T-helper 17 cell (primary cell): Measurements from ENCODE around the gene AUTS2. TPM values are rescaled to one million over a fixed set of nuclear protein-coding genes. Genes with fewer than 3 reads are reported as not detected.

Experiments
- ATAC-seq: fragments of 150-1000 bp; cut with Tn5 transposase; 2 replicates; pipeline ENCODE4 v1.10.0; 2021; ENCODE audit warnings: mild to moderate bottlenecking, moderate library complexity
- DNase-seq, 3 donors: peaks; one replicate each; pipeline versions ENCODE4 v3.0.0 to v3.0.0-alpha.2; 2020 to 2021
- H3K9me3 ChIP-seq: one replicate; pipeline ENCODE4 v1.7.0; 2013; ENCODE audit warnings: low read length, mild to moderate bottlenecking; ENCODE audit not compliant: control insufficient read depth, poor library complexity, severe bottlenecking
- H3K27ac Mint-ChIP-seq: one replicate; pipeline ENCODE4 v1.8.0; 2022; ENCODE audit warnings: mild to moderate bottlenecking, moderate library complexity, mixed read lengths
- H3K27me3 Mint-ChIP-seq: one replicate; pipeline ENCODE4 v1.8.0; 2022; ENCODE audit warnings: mixed read lengths
- H3K36me3 Mint-ChIP-seq: one replicate; pipeline ENCODE4 v1.8.0; 2022; ENCODE audit warnings: low read depth, mixed read lengths
- H3K4me1 Mint-ChIP-seq: one replicate; pipeline ENCODE4 v1.8.0; 2022; ENCODE audit warnings: mild to moderate bottlenecking, mixed read lengths
- H3K4me3 Mint-ChIP-seq: one replicate; pipeline ENCODE4 v1.8.0; 2022; ENCODE audit warnings: mild to moderate bottlenecking, moderate library complexity, mixed read lengths
- total RNA-seq, 4 donors: library from RNA in 2 of 4; stranded (reverse) in 2 of 4; gene quantifications; one replicate each; pipeline ENCODE4 v1.2.3 and lab custom pipeline; 2022 to 2026

Gene AUTS2
- total RNA-seq, 2 donors from 2014 or later: 84.2 to 89.5 TPM

DNA sequence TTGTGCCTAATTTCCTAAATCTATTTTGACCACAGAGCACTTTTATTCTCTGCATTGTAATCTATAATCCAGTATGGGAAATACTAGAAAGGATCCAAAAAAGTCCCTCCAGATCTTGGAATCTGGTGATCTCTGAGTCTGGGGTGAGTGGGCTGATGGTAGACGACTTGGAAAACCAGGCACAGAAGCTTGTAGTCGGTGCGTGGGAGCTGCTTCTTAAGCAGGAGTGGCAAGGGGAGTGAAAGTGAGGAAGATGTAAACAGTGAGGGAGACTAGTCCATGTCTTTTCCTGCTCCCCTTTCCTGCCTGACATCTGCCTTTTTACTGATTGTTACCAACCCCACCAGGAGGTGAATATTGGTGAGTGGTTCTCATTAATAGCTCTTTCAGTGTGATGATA is 6.8 kb downstream of the AUTS2 start:
- no peaks in the 10 kb centered on the region for H3K36me3 Mint-ChIP-seq
- H3K9me3 ChIP-seq: no peaks in the 10 kb centered on the region
- no peak for ATAC-seq
- peaks cover 2% of the 10 kb centered on the region for H3K4me1 Mint-ChIP-seq
- no peak for DNase-seq
- no peak overlapping the region for H3K27ac Mint-ChIP-seq
- H3K4me3 Mint-ChIP-seq: no peak overlapping the region
- peaks cover 10% of the 10 kb centered on the region for H3K27me3 Mint-ChIP-seq

DNA sequence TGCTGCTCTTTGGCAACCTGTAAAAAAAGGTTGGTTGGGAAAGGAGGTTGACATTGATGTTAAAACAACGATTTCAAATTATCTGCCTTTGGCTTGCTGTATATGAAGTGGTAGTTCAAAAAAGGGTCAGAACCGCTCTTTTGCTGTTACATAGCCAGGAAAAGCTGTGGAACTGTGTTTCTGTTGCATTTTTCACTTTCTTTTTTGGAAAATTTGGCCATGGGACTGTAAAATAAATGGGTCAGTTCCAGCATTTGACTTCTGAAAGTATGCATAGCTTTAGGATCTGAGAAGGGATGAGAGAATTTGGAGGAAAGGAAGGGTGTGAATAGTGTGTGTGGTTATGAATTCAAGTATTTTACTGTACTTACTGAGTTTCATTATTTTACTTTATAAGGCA is 7.3 kb downstream of the AUTS2 start:
- Mint-ChIP-seq H3K4me3 (no peak overlapping the region), H3K27me3 (peaks cover 15% of the 10 kb centered on the region), H3K36me3 (no peaks in the 10 kb centered on the region), H3K4me1 (no peaks in the 10 kb centered on the region), H3K27ac (no peak overlapping the region)
- DNase-seq (no peak), ATAC-seq (no peak)
- H3K9me3 ChIP-seq: no peaks in the 10 kb centered on the region

DNA sequence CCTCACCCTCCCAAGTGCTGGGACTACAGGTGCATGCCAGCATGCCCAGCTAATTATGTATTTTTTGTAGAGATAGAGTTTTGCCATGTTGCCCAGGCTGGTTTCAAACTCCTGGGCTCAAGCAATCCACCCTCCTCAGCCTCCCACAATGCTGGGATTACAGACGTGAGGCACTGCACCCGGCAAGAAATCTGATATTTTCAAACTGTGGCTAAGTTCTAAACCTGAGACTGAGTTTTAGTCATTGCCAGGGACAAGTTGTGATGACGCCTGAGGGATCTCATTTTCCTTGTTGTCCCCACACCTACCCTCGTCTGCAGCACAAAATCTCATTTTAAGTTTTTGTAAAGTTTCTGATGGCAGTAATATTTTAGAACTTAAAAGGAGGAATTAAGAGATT is 9.8 kb downstream of the AUTS2 start:
- no peaks in the 10 kb centered on the region for H3K4me1 Mint-ChIP-seq
- no peak for ATAC-seq
- no peaks in the 10 kb centered on the region for H3K36me3 Mint-ChIP-seq
- DNase-seq: no peak
- no peaks in the 10 kb centered on the region for H3K9me3 ChIP-seq
- H3K27me3 Mint-ChIP-seq: peaks cover 15% of the 10 kb centered on the region
- no peak overlapping the region for H3K27ac Mint-ChIP-seq
- H3K4me3 Mint-ChIP-seq: no peak overlapping the region

DNA sequence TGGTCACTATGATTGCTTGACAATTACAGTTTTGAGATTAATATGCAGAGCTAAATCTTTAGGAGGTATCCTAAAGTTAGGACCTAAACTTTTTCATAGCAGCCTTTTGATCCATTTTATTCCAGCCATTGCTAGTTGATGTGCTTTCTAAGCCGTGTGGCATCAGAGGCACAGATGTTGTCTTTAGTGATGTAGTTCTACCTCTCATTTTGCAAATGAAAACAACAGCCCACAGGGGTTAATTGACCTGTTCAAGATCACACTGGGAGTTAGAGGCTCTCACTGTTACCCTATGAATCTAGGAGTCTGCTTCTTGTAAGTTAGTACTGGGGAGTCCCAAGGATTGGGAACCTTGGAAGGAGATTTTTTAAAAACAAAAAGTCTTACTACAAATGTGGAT is 10.6 kb downstream of the AUTS2 start:
- no peaks in the 10 kb centered on the region for H3K36me3 Mint-ChIP-seq
- H3K27ac Mint-ChIP-seq: no peak overlapping the region
- H3K27me3 Mint-ChIP-seq: peaks cover 15% of the 10 kb centered on the region
- H3K4me3 Mint-ChIP-seq: no peak overlapping the region
- no peaks in the 10 kb centered on the region for H3K9me3 ChIP-seq
- H3K4me1 Mint-ChIP-seq: no peaks in the 10 kb centered on the region
- no peak for ATAC-seq
- DNase-seq: no peak

DNA sequence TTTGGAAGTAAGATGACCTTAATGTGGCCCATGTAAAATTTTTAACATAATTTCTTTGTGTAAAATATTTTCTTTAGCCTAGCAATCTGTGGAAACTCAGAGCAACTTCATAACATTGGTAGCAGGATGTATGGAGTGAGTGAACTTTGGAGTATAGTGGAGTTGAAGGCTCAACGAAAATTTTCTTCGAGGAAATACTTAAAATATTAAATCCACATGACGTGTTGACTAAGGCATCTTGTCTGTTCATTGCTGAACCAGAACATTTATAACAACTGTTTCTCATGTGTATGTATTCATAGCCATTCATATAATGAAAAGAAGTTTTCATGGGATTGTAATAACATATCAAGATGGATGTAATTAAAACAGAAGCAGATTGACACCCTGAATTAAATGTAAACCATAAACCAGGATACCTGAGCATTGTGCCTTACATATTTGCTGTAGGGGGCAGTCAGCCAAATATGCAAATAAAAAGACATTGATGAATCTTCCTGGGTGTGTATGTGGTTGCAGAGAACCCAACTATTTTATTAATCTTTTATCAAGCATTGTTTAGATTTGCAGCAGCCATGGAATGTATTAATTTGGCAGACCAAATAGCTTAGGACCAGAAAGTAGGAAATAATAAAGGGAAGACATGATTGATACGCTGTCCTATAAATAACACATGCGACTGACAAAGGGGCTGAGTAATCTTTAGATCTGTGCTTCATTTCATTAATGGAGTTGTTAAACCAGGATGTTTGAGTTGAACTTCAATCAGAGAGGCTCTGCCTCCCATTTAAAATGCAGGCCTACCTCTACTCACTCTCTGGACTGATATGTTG is 11.5 kb downstream of the AUTS2 start:
- Mint-ChIP-seq H3K36me3 (no peaks in the 10 kb centered on the region), H3K27ac (no peak overlapping the region), H3K4me1 (no peaks in the 10 kb centered on the region), H3K27me3 (peaks cover 15% of the 10 kb centered on the region), H3K4me3 (no peak overlapping the region)
- ATAC-seq (no peak), DNase-seq (no peak)
- no peaks in the 10 kb centered on the region for H3K9me3 ChIP-seq

DNA sequence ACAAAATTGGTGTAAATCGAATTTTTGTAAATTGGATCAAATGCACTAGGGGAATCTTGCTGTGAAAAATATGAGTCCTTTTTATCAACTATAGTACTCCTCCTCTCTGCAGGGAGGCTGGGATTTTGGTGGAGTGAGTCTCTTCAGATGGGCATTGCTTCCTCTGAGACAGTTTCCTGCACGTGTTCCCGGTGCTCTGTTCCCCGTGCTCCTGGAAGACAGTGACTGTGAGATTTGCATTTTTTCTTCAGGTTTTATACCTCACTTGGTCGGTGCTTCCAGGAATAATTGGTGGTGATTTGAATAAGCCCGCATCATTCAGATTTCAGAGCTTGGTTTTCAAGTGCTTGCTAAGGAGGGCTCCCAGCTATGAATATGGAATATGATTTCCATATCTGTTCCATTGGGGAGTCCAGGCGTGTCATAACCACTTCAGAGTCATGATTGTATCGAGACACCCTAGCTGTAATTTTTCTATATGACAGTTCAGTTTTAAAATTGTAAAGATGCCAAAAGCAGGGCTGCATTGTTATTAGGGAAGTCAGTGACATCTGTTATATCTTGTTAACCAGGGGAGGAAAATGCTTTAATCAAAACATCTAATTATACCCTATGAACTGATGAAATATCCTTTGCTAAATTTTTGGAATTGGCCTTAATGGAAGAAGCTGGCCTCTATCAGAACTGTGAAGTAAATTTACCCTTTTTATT is 12.3 kb downstream of the AUTS2 start:
- H3K9me3 ChIP-seq: no peaks in the 10 kb centered on the region
- Mint-ChIP-seq H3K4me3 (no peak overlapping the region), H3K27ac (no peak overlapping the region), H3K4me1 (no peaks in the 10 kb centered on the region), H3K36me3 (no peaks in the 10 kb centered on the region), H3K27me3 (peaks cover 15% of the 10 kb centered on the region)
- no peak for ATAC-seq
- DNase-seq: no peak

DNA sequence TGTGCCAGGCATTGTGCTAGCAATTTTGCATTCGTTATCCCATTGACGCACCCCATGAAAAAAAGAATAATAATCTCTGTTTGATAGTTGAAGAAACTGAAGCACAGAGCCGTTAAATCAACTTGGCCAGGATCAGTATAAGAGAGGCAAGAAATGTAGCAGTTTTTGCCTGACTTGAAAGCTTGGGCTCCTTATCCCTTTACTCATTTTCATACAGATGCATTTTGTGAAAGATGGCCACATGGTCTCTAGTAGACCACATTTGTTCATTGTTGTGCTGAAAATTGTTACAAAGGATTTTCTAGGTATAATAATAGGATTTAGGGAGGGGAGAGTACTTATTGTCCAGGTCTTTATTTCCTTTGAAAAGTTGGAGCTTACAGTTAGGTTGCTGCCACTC is 14.7 kb downstream of the AUTS2 start:
- Mint-ChIP-seq H3K27me3 (peaks cover 9% of the 10 kb centered on the region), H3K4me1 (no peaks in the 10 kb centered on the region), H3K27ac (no peak overlapping the region), H3K36me3 (no peaks in the 10 kb centered on the region), H3K4me3 (no peak overlapping the region)
- no peak for DNase-seq
- H3K9me3 ChIP-seq: no peaks in the 10 kb centered on the region
- ATAC-seq: no peak

DNA sequence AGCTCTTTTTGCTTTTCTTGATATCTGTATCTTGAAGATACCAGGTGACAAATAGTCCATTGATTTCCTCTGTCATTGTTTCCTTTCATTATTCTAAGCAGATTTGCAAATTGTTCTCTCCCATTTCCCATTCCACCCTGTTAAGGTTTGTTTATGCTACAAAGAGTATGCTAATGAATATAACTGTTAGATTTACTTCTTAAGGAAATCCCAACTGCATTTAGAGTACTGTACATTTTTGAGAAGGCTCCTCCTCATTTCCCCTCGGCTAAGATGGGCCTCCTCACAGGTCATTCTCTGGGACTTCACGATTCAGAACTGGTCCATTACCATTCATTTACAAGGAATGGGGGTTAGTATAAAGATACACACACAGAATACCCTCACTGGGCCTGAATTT is 15.6 kb downstream of the AUTS2 start:
- H3K27me3 Mint-ChIP-seq: peaks cover 9% of the 10 kb centered on the region
- DNase-seq (no peak), ATAC-seq (no peak)
- no peaks in the 10 kb centered on the region for H3K36me3 Mint-ChIP-seq
- no peak overlapping the region for H3K4me3 Mint-ChIP-seq
- no peak overlapping the region for H3K27ac Mint-ChIP-seq
- no peaks in the 10 kb centered on the region for H3K4me1 Mint-ChIP-seq
- H3K9me3 ChIP-seq: no peaks in the 10 kb centered on the region

DNA sequence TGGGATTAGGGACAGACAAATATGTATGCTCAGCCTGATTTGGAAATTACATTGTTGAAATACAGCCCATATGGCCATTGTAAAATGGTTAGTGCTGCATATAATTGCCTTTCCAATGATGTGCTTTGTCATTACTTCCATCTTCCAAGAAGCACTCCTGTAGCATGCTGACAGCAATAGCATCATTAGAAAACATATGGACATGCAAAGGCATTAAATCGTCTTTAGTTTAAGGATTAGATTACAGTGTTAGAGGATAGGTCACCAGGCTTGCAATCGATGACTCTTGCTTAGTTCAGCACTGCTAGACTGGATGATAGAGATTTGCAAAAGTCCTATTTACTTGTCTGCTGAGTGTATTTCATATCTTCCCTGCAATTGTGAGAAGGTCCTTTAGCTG is 17.4 kb downstream of the AUTS2 start:
- no peak for DNase-seq
- Mint-ChIP-seq H3K27ac (no peak overlapping the region), H3K4me3 (no peak overlapping the region), H3K36me3 (no peaks in the 10 kb centered on the region), H3K4me1 (peaks cover 2% of the 10 kb centered on the region), H3K27me3 (peaks cover 4% of the 10 kb centered on the region)
- no peaks in the 10 kb centered on the region for H3K9me3 ChIP-seq
- ATAC-seq: no peak

DNA sequence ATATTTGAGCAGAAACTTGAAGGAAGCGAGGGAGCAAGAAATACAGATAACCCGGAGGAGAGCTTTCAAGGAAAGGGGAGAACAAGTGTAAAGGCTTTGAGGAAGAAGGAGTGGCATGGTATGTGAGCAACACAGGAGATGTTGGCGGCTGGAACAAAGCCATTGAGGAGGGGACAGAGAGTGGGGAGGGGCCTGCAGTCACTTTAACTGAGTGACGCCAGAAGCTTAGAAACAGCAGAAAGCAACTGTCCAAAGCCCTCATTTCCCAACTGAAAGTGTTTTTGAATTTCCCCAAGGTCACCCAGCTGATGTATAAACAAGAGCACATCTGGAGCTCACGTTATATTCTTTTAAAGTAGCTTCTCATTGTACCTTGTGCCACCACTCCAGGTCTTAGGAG is 19.1 kb downstream of the AUTS2 start:
- no peak for ATAC-seq
- Mint-ChIP-seq H3K4me1 (peaks cover 2% of the 10 kb centered on the region), H3K4me3 (no peak overlapping the region), H3K27me3 (peaks cover 8% of the 10 kb centered on the region), H3K27ac (no peak overlapping the region), H3K36me3 (no peaks in the 10 kb centered on the region)
- H3K9me3 ChIP-seq: no peaks in the 10 kb centered on the region
- no peak for DNase-seq

DNA sequence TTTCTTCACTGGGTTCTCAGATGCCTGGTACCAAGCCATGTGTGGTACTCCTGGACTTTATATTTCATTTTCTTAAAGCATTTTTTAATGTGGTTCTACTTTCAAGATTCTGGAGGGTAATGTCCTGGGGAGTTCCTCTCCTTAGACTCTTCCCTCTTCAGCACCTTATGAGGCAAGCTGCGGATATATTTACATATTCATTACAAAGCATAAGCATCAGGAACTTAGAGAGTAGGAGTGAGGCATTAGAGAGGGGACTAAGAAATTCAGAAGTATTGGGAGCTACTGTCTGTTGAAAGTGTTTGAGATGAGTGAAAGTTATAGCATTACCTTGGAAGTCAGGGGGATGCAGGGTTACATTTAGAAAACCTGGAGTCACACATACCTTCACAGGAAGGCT is 20.8 kb downstream of the AUTS2 start:
- H3K4me3 Mint-ChIP-seq: no peak overlapping the region
- ATAC-seq: no peak
- H3K36me3 Mint-ChIP-seq: no peaks in the 10 kb centered on the region
- no peak overlapping the region for H3K27ac Mint-ChIP-seq
- H3K27me3 Mint-ChIP-seq: peaks cover 8% of the 10 kb centered on the region
- H3K9me3 ChIP-seq: no peaks in the 10 kb centered on the region
- H3K4me1 Mint-ChIP-seq: peaks cover 2% of the 10 kb centered on the region
- DNase-seq: no peak

DNA sequence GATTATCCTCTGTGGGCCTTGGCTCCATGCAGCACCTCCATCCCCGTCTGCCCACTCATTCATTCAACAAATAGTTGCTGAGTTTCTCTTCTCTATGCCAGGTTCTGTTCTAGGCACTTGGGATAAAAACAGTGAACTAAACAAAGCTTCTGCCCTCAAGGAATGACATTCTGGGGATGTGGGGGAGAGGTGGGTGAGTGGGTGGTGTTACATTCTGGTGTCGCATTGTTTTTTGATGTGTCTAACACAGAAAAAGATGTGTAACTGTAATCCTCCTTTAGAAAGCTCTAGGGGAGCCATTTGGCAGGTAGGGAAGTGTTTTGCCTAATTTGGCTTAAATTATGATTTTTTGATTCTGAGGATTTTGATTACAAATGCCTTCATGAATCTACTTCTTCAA is 21.4 kb downstream of the AUTS2 start:
- Mint-ChIP-seq H3K36me3 (no peaks in the 10 kb centered on the region), H3K27ac (no peak overlapping the region), H3K4me1 (peaks cover 2% of the 10 kb centered on the region), H3K4me3 (no peak overlapping the region), H3K27me3 (peaks cover 13% of the 10 kb centered on the region)
- DNase-seq (no peak), ATAC-seq (no peak)
- no peaks in the 10 kb centered on the region for H3K9me3 ChIP-seq

DNA sequence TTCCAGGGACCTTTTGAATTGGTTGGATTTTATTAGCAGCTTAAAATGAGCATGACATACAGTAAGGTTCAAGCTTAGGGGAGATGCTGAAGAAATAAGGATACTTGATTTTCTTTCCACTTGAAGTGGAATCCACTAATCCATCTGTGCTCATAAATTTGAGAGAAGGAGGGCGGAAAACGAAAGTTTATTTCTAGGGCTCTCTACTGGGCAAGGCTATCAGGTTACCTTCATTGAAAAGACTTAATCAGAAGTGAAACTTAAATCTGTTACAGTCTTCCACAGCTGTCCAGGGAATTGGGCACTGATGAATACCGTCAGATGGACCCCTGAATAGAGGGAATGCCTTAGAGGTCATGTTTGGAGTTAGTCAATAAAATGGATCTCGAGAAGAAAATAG is 21.8 kb downstream of the AUTS2 start:
- H3K4me3 Mint-ChIP-seq: no peak overlapping the region
- no peak for DNase-seq

DNA sequence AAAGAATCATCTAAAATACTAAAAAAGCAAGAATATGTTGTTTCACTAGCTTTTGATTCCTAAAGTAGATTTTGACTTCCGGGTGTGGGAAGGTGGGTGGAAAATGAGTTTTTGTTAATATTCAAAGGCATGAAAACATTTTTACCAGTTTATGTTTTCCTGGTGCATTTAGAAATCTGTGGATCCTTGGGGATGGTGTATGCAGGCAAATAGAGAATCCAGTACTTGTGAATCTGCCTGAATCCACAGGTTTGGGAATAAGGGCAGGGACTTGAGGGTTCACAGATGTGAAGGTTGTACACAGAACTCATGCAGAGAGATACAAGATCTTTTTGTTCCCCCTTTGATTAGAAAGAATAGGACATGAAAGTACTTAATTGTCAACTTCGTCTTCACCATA is 22.4 kb downstream of the AUTS2 start:
- DNase-seq (no peak), ATAC-seq (no peak)
- no peaks in the 10 kb centered on the region for H3K36me3 Mint-ChIP-seq
- H3K27ac Mint-ChIP-seq: no peak overlapping the region
- peaks cover 18% of the 10 kb centered on the region for H3K27me3 Mint-ChIP-seq
- H3K4me3 Mint-ChIP-seq: no peak overlapping the region
- H3K9me3 ChIP-seq: no peaks in the 10 kb centered on the region
- H3K4me1 Mint-ChIP-seq: peaks cover 2% of the 10 kb centered on the region

More for the DNA sequence above, 21.8 kb downstream of the AUTS2 start:
- H3K9me3 ChIP-seq: no peaks in the 10 kb centered on the region
- no peaks in the 10 kb centered on the region for H3K36me3 Mint-ChIP-seq
- ATAC-seq: no peak
- H3K4me1 Mint-ChIP-seq: peaks cover 2% of the 10 kb centered on the region
- peaks cover 17% of the 10 kb centered on the region for H3K27me3 Mint-ChIP-seq
- H3K27ac Mint-ChIP-seq: no peak overlapping the region
